Muscle layer of colon (tissue), 2 donors: Measurements from ENCODE around the gene CCDC188.

Experiments used
- H3K27ac ChIP-seq: one replicate; pipeline ENCODE4 v1.7.0; 2013; ENCODE audit warnings: low read depth, mild to moderate bottlenecking, low read length, moderate library complexity
- H3K27me3 ChIP-seq, 2 donors: one replicate each; pipeline ENCODE4 v1.7.0; 2013; ENCODE audit warnings: low read length in 2 of 2, mild to moderate bottlenecking in 2 of 2; ENCODE audit not compliant: insufficient read depth in 2 of 2, control insufficient read depth in 1 of 2
- H3K36me3 ChIP-seq: one replicate; pipeline ENCODE4 v1.7.0; 2013; ENCODE audit warnings: mild to moderate bottlenecking, low read length; ENCODE audit not compliant: insufficient read depth
- H3K4me1 ChIP-seq: one replicate; pipeline ENCODE4 v1.7.0; 2013; ENCODE audit warnings: mild to moderate bottlenecking, low read length; ENCODE audit not compliant: insufficient read depth
- H3K4me3 ChIP-seq, 2 donors: one replicate each; pipeline ENCODE4 v1.7.0; 2013; ENCODE audit warnings: low read length in 2 of 2, low read depth in 1 of 2, mild to moderate bottlenecking in 1 of 2, moderate library complexity in 1 of 2
- H3K9ac ChIP-seq: one replicate; pipeline ENCODE4 v1.7.0; 2013; ENCODE audit warnings: low read length
- H3K9me3 ChIP-seq: one replicate; pipeline ENCODE4 v1.7.0; 2013; ENCODE audit warnings: mild to moderate bottlenecking, low read length
- donor health status: abdominal sarcoma.
- donor health status: Adenocarcinoma of cecum.

The CCDC188 gene

DNA sequence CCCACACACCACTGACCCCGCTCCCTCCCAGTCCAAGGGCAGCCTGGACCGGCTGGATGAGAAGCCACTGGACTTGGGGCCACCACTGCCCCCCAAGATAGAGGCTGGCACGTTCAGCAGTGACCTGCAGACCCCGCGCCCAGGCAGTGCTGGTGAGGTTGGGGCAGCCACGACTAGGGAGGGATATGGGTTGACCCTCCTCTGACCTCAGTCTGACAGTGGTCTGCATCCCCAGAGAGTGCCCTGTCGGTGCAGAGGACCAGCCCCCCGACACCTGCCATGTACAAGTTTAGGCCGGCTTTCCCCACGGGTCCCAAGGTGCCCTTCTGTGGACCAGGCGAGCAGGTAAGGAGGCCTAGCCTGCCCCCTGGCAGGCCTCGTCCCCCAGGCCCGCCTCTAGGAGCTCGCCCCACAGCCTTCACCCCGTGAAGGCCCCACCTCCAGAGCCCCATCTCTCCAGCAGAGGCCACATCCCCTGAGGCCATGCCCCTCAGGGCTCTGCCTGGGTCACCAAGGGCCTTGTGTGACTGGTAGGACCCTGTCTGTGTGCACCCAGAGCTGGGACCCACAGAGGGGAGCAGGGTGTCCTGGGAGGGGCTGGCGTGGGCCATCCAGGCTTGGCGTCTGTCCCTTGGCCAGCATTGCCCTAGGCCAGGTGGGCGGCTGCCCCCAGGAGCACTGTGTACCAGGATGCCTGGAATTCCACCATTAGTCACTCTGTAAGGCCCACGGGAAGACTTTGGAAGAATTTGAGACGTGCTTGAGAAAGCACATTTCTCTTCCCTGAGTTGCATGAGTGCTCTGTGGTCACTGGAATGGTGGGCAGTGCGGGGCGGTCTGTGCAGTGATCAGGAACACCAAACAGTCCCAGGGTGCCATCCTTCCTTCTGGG is 9.4 kb downstream of the CCDC188 start:
- peaks cover 22% of the 10 kb centered on the region for H3K4me1 ChIP-seq
- H3K27ac ChIP-seq = no peak overlapping the region
- H3K9me3 ChIP-seq = no peaks in the 10 kb centered on the region
- no peak overlapping the region for H3K9ac ChIP-seq
- H3K27me3 ChIP-seq = no peaks in the 10 kb centered on the region
- no peaks in the 10 kb centered on the region for H3K36me3 ChIP-seq
- no peak overlapping the region for H3K4me3 ChIP-seq

DNA sequence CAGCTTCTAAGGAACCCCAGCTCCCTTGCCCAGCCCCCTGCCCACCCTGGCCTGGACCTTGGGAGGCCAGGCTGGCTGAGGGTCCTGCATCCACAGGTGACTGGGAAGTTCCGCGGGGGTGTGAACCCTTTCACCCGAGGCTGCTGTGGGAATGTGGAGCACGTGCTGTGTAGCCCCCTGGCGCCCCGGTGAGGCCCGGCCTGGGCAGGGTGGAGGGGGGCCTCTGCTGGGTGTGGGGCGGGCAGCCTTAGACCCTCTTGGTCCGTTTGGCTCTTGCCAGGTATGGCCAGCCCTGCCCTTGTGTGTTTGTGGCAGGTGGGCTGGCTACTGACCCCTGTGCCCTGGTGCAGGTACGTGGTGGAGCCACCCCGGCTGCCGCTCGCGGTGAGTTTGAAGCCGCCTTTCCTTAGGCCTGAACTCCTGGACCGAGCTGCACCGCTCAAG is 10.3 kb downstream of the CCDC188 start:
- Histone ChIP-seq H3K9ac (no peak overlapping the region), H3K4me3 (no peak overlapping the region), H3K4me1 (peaks cover 30% of the 10 kb centered on the region), H3K27me3 (no peaks in the 10 kb centered on the region), H3K27ac (no peak overlapping the region), H3K36me3 (no peaks in the 10 kb centered on the region), H3K9me3 (no peaks in the 10 kb centered on the region)

DNA sequence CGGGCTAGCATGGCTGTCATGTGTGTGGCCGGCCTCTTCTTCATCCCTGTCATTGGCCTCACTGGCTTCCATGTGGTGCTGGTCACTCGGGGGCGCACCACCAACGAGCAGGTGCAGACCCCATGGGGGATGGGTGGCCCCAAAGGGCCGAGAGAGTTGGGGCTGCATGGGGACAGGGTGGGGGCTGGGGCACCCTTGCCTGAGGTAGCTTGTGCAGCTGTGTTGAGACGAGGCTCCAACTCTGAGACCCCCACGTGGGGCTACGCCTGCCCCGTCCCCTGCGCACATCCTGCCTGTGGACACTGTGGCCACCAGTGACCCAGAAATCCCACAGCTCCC is 10.8 kb downstream of the CCDC188 start:
- H3K27me3 ChIP-seq = no peaks in the 10 kb centered on the region
- H3K4me3 ChIP-seq = no peak overlapping the region
- H3K9me3 ChIP-seq = no peaks in the 10 kb centered on the region
- H3K36me3 ChIP-seq = no peaks in the 10 kb centered on the region
- H3K4me1 ChIP-seq = peaks cover 34% of the 10 kb centered on the region
- H3K27ac ChIP-seq = no peak overlapping the region
- no peak overlapping the region for H3K9ac ChIP-seq

DNA sequence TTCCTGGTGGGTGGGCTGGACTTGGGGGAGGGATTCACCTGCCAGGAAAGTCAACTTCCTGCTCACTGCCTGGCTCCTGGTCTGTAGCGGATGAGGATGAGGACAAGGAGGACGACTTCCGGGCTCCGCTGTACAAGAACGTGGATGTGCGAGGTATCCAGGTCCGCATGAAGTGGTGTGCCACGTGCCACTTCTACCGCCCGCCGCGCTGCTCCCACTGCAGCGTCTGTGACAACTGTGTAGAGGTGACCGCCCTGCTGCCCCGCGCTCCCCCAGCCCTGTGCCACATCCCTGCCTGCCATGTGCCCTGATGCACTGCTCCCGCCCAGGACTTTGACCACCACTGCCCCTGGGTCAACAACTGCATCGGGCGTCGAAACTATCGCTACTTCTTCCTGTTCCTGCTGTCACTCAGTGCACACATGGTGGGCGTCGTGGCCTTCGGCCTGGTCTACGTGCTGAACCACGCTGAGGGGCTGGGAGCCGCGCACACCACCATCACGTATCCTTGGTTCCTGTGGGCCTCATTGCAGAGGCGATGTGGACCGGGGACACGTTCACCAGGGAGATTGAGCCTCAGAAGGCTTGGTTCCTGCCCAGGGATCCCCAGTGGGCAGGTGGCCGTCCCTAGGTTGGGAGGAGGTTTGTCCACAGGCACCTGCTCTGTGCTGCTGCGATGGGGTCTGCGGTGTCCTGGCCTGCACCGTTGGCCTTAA is 11.3 kb downstream of the CCDC188 start:
- Histone ChIP-seq H3K27me3 (no peaks in the 10 kb centered on the region), H3K9ac (no peak overlapping the region), H3K27ac (no peak overlapping the region), H3K4me1 (peaks cover 38% of the 10 kb centered on the region), H3K36me3 (no peaks in the 10 kb centered on the region), H3K4me3 (no peak overlapping the region), H3K9me3 (no peaks in the 10 kb centered on the region)

DNA sequence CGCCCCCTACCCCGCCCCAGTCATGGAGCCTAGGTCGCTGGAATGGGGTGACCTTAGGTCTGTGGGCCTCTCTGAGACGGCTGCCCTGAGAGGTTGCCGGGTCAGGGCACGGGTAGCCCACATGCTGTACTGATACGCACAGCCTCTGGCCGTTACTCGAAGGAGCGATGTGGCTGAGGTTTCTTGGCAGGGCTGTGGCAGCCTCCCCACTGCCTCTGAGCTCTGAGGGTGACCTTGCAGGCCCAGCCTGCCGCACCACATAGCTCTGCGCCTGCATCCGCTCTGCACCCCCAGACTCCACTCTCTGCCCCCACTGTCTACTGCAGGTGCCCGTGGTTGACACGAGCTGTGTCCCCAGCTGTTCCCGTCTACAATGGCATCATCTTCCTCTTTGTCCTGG is 12.0 kb downstream of the CCDC188 start:
- Histone ChIP-seq H3K4me3 (no peak overlapping the region), H3K27me3 (no peaks in the 10 kb centered on the region), H3K36me3 (no peaks in the 10 kb centered on the region), H3K27ac (no peak overlapping the region), H3K9me3 (no peaks in the 10 kb centered on the region), H3K9ac (no peak overlapping the region), H3K4me1 (peaks cover 45% of the 10 kb centered on the region)

DNA sequence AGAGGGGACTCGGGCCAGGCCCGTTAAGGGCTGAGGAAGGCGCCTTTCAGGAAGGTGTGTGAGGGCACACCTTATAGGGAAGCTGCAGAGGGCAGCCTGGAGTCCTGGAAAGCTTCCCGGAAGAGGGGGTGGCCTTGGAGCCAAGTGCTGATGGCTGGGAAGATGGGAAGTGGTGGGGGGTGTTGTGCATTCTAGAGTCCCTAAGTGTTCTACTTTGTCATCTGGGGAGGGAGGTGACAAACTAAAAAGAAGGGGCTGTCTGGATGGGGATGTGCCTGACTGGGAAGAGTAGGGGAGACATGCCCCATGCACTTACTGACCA is 12.5 kb downstream of the CCDC188 start:
- no peaks in the 10 kb centered on the region for H3K36me3 ChIP-seq
- H3K4me1 ChIP-seq = peaks cover 50% of the 10 kb centered on the region
- no peak overlapping the region for H3K9ac ChIP-seq
- H3K9me3 ChIP-seq = no peaks in the 10 kb centered on the region
- no peaks in the 10 kb centered on the region for H3K27me3 ChIP-seq
- no peak overlapping the region for H3K27ac ChIP-seq
- H3K4me3 ChIP-seq = no peak overlapping the region

DNA sequence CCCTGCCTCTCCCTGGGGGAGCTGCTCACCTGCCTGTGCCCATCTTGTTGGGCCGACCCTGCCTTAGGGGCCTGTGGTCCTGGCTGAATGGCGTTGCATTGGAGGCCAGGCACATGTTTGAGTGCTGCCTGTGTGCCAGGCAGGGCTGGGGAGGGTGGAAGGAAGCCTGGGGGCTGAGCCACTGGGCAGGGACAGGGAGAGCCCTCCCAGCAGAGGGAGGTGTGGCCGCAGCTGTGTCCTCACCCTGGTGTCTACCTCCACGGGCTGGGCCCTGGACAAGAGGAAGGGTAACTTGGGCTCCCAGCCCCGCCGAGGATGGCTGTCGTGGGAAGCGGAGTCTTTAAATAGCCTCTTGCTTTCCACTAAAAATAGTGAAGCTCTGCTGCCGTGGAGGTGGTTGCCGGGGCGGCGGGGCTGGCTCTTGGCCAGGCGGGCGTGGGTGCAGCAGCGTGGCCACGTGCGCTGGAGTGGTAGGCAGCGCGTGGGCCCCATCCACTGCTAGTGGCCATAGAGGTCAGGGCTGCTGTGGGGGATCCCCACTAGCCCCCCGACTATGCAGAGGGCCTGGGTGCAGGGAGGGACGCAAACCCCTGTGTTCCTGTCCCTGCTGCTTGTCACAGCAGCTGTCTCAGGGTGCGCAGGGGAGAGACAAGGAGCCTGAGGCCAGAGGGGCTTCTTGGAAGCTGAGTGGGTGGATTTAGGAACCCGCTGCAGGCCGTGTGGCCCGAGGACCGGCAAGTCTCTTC is 13.0 kb downstream of the CCDC188 start:
- no peak overlapping the region for H3K4me3 ChIP-seq
- H3K27me3 ChIP-seq = no peaks in the 10 kb centered on the region
- H3K9me3 ChIP-seq = no peaks in the 10 kb centered on the region
- no peaks in the 10 kb centered on the region for H3K36me3 ChIP-seq
- H3K4me1 ChIP-seq = peaks cover 55% of the 10 kb centered on the region
- no peak overlapping the region for H3K9ac ChIP-seq
- H3K27ac ChIP-seq = no peak overlapping the region

DNA sequence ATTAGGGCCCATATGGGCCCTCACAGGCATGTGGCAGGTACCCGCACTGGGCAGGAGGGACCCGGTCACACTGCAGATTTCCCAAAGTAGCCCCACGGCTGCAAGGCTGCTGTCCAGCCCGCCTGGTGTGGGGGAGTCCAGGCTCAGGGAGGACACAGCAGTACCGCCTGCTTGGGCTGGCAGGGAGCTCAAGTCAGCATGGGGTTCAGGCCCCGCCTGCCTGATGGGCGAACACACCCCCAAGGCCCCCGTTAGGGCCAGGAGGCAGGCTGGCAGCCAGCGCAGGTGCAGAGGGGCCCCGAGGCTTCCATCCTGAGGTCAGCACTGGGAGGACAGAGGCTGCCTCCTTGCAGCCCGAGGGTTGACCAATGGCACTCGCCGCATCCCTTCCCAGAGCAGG is 13.7 kb downstream of the CCDC188 start:
- Histone ChIP-seq H3K9me3 (no peaks in the 10 kb centered on the region), H3K27ac (no peak overlapping the region), H3K36me3 (no peaks in the 10 kb centered on the region), H3K4me1 (peaks cover 60% of the 10 kb centered on the region), H3K9ac (no peak overlapping the region), H3K27me3 (no peaks in the 10 kb centered on the region), H3K4me3 (no peak overlapping the region)

DNA sequence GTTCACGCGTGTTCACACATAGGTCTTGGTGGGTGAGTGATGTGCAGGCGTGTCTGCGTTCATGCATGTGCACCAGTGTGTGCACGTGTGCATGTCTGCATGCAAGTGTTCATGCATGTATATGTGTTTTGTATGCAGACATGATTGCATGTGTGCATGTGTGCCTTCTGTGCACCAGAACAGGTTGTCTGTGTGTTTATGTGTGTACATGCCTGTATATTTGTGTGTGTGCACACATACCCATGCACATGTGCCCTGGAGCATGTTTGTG is 14.3 kb downstream of the CCDC188 start:
- H3K27ac ChIP-seq = no peak overlapping the region
- H3K9ac ChIP-seq = no peak overlapping the region
- no peak overlapping the region for H3K4me3 ChIP-seq
- H3K27me3 ChIP-seq = no peaks in the 10 kb centered on the region
- no peaks in the 10 kb centered on the region for H3K36me3 ChIP-seq
- peaks cover 60% of the 10 kb centered on the region for H3K4me1 ChIP-seq
- no peaks in the 10 kb centered on the region for H3K9me3 ChIP-seq

DNA sequence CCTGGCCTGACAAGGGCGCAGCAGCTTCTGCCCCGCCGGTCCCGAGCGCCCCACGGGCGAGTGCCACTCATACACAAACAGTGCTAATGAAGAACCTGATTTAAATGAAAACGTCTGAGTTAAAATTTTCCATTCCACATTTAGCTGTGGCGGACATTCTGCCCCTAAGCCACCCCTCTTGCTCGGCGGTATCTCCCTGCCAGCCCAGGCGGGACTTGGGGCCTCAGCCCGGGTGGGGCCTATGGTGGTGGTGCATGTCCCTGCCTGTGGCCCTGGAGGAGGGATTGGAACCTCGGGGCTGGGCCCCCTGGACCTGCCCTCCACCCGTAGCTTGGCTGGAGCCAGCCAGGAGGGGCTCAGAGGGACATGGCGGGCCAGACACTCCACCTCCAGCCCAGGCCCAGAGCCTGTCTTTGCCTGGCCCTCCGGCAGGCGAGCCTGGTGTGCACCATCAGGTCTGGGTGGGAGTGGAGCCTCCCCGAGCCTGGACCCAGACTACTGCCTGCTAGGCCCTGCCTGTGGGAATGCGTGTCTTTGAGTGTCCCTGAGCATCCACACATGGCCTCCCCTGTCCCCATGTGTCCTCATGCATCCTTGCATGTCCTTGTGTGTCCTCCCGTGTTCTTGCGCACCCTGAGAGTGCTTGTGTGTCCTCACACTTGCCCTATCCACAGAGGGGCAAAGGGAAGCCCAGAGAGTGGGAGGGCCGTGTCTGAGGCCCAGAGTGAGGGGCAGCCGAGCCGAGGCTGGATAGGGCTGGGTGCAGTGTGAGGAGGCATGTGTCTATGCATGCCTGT is 14.9 kb downstream of the CCDC188 start:
- no peak overlapping the region for H3K9ac ChIP-seq
- no peaks in the 10 kb centered on the region for H3K9me3 ChIP-seq
- no peaks in the 10 kb centered on the region for H3K27me3 ChIP-seq
- no peak overlapping the region for H3K4me3 ChIP-seq
- peaks cover 60% of the 10 kb centered on the region for H3K4me1 ChIP-seq
- H3K36me3 ChIP-seq = no peaks in the 10 kb centered on the region
- no peak overlapping the region for H3K27ac ChIP-seq

DNA sequence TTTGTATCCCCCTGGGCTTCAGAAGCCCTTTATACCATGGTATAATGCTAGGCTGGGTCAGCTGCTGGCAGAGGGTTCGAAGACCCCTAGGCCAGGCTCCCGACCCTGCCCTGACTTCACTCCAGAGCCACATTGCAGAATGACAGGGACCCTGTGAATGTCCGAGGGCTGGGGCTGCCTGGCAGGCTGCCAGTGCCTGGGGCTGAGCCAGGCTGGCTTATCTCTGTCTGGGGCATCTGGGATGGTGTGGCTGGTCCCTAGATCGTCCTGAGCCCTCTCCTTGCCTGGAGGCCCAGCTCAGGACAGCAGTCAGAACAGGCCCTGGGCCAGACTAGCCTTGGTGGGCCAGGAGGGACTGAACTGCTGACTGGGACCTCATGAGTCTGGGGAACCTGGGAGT is 15.6 kb downstream of the CCDC188 start:
- H3K4me3 ChIP-seq = no peak overlapping the region
- H3K27me3 ChIP-seq = no peaks in the 10 kb centered on the region
- no peaks in the 10 kb centered on the region for H3K9me3 ChIP-seq
- no peaks in the 10 kb centered on the region for H3K36me3 ChIP-seq
- no peak overlapping the region for H3K27ac ChIP-seq
- no peak overlapping the region for H3K9ac ChIP-seq
- peaks cover 60% of the 10 kb centered on the region for H3K4me1 ChIP-seq
